GM23248 (cell line): ENCODE results near the gene NCF4.

Source experiments
- EZH2 ChIP-seq: fragments of 200-600 bp; sonication (generic); IDR thresholded peaks from 2 replicates; pipeline ENCODE4 v1.6.1; 2018; ENCODE audit warnings: antibody characterized with exemption, mild to moderate bottlenecking; ENCODE audit not compliant: insufficient read depth, poor library complexity, severe bottlenecking
- EZH2phosphoT487 ChIP-seq: fragments of 200-600 bp; sonication (generic); IDR thresholded peaks from 2 replicates; pipeline ENCODE4 v1.6.1; 2018; ENCODE audit warnings: antibody characterized with exemption, moderate library complexity, mild to moderate bottlenecking, low read depth; ENCODE audit not compliant: insufficient read depth

DNA sequence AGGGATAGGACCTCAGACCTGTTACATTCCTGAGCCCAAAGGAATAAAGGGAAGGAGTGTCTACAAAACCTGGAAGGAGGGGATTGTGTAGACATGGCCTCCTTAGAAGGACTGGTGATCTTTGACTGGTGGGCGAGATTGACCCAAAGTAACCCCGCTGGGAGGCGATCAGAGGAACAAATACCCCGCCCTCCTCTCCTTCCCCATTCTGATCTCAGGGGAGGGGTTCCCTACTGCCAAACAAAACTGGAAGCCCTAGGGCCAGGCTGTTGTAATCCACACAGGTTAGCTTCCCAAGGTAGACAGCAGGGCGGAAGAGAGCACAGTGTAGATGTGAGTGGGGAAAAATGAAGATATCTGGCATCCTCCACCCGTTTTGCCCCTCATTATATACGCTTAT, 24.7 kb downstream of the NCF4 start:
- TF ChIP-seq EZH2phosphoT487 (no peak), EZH2 (no peak)
